GM23338 (cell line): ENCODE data around the gene TM4SF5. TPM values are rescaled to one million over a fixed set of nuclear protein-coding genes. Genes with fewer than 3 reads are reported as not detected.
"Not testable (repeated sequence)": the region's sequence is repeated elsewhere in the genome, so short reads cannot be mapped to it uniquely, and the experiment has no call there.

Experiments used
- ATAC-seq: fragments of 200-7000 bp; cut with Tn5 transposase; 3 replicates; pipeline ENCODE4 v1.9.1; 2020
- DNase-seq: peaks from one replicate; pipeline ENCODE4 v3.0.0-alpha.2; 2015; ENCODE audit warnings: low spot score
- H2AFZ ChIP-seq: fragments of 200-600 bp; sonication (generic); 2 replicates; pipeline ENCODE4 v1.8.0; 2016; ENCODE audit warnings: antibody characterized with exemption, mild to moderate bottlenecking, moderate library complexity
- H3F3A ChIP-seq: fragments of 200-600 bp; sonication (generic); replicated peaks from 2 replicates; pipeline ENCODE4 v1.8.0; 2017; ENCODE audit warnings: antibody characterized with exemption, mixed run types, low read depth
- H3K27ac ChIP-seq: fragments of 200-600 bp; sonication (generic); 2 replicates; pipeline ENCODE4 v1.6.1; 2016; ENCODE audit warnings: low read depth
- H3K27me3 ChIP-seq: fragments of 200-600 bp; sonication (generic); 2 replicates; pipeline ENCODE4 v1.8.0; 2016; ENCODE audit warnings: mild to moderate bottlenecking, mixed run types, moderate library complexity; ENCODE audit not compliant: insufficient read depth
- H3K36me3 ChIP-seq: fragments of 200-600 bp; sonication (generic); 2 replicates; pipeline ENCODE4 v1.8.0; 2016; ENCODE audit warnings: mild to moderate bottlenecking; ENCODE audit not compliant: insufficient read depth
- H3K4me1 ChIP-seq: fragments of 200-600 bp; sonication (generic); 2 replicates; pipeline ENCODE4 v1.8.0; 2016; ENCODE audit warnings: mild to moderate bottlenecking, moderate library complexity; ENCODE audit not compliant: insufficient read depth
- H3K4me2 ChIP-seq: fragments of 200-600 bp; sonication (generic); 2 replicates; pipeline ENCODE4 v1.7.1; 2017; ENCODE audit warnings: mixed run types
- H3K4me3 ChIP-seq: fragments of 200-600 bp; sonication (generic); 2 replicates; pipeline ENCODE4 v1.6.1; 2016; ENCODE audit warnings: mixed run types
- H3K79me2 ChIP-seq: fragments of 200-600 bp; sonication (generic); replicated peaks from 2 replicates; pipeline ENCODE4 v1.8.0; 2017; ENCODE audit warnings: mild to moderate bottlenecking; ENCODE audit not compliant: insufficient read depth
- H3K9me2 ChIP-seq: fragments of 200-600 bp; sonication (generic); 2 replicates; pipeline ENCODE4 v1.8.0; 2017; ENCODE audit not compliant: insufficient read depth
- H4K20me1 ChIP-seq: fragments of 200-600 bp; sonication (generic); replicated peaks from 2 replicates; pipeline ENCODE4 v1.8.0; 2017; ENCODE audit warnings: mild to moderate bottlenecking; ENCODE audit not compliant: insufficient read depth
- H3K27ac Mint-ChIP-seq: 2 replicates; pipeline ENCODE4 v1.8.0; 2020; ENCODE audit warnings: inconsistent platforms, mild to moderate bottlenecking, moderate library complexity, mixed read lengths
- H3K27me3 Mint-ChIP-seq: 3 replicates; pipeline ENCODE4 v1.8.0; 2022; ENCODE audit warnings: low read depth, mild to moderate bottlenecking, moderate library complexity, mixed read lengths, inconsistent platforms; ENCODE audit not compliant: insufficient read depth, poor library complexity
- H3K36me3 Mint-ChIP-seq: 3 replicates; pipeline ENCODE4 v1.8.0; 2021; ENCODE audit warnings: low read depth, mild to moderate bottlenecking, inconsistent platforms, moderate library complexity, mixed read lengths
- H3K4me1 Mint-ChIP-seq: 3 replicates; pipeline ENCODE4 v1.8.0; 2020; ENCODE audit warnings: mild to moderate bottlenecking, inconsistent platforms, mixed read lengths
- H3K4me3 Mint-ChIP-seq: 3 replicates; pipeline ENCODE4 v1.8.0; 2021; ENCODE audit warnings: moderate library complexity, mild to moderate bottlenecking, inconsistent platforms, mixed read lengths
- H3K9me3 Mint-ChIP-seq: 3 replicates; pipeline ENCODE4 v1.8.0; 2020; ENCODE audit warnings: moderate library complexity, mild to moderate bottlenecking, inconsistent platforms, mixed read lengths
- polyA plus RNA-seq: library from polyadenylated mRNA; unstranded; fragments of >200 nt; fragmentation: Nextera tagmentation; extraction: Ambion mirVana; gene quantifications from 2 replicates; pipeline ENCODE4 v1.2.1, GENCODE V29; 2016
- total RNA-seq: library from RNA; depleted of rRNA; stranded (reverse); fragments of >200 nt; shearing (Covaris generic); gene quantifications from 2 replicates; pipeline ENCODE4 v1.2.3, GENCODE V29; 2014; rRNA removed

Gene TM4SF5
- total and polyA plus RNA-seq, 2 experiments from 2014 or later: not detected

- not testable (repeated sequence) for H3F3A ChIP-seq, H3K36me3 ChIP-seq, ATAC-seq, H3K27me3 ChIP-seq, DNase-seq, H3K9me3 Mint-ChIP-seq, H3K9me2 ChIP-seq, H4K20me1 ChIP-seq, H3K27me3 Mint-ChIP-seq, H3K36me3 Mint-ChIP-seq
- peak overlapping the region; percentile 88 for H3K4me3 Mint-ChIP-seq
- peak overlapping the region; percentile 99 for H3K4me2 ChIP-seq
- peak overlapping the region; percentile 98; the same call in 1 of the 2 replicates for H2AFZ ChIP-seq
- peaks cover 17% of the 10 kb centered on the region for H3K4me1 Mint-ChIP-seq
- H3K4me3 ChIP-seq: peak overlapping the region; percentile 88
- peak overlapping the region; percentile 94; the same call in 1 of the 2 replicates for H3K27ac ChIP-seq
- H3K4me1 ChIP-seq: peaks cover 11% of the 10 kb centered on the region
- peak overlapping the region; percentile 93 for H3K27ac Mint-ChIP-seq
- peaks cover 42% of the 10 kb centered on the region for H3K79me2 ChIP-seq
Measured at GRCh38 chr17:4832829-4833177, 61.1 kb downstream of the TM4SF5 start.

Other genes starting within 250 kb of the TM4SF5 start
- 169 and 213 TPM in 2 replicates for gene MYBBP1A, start 216.5 kb upstream of the TM4SF5 start, total RNA-seq
- 66.4 and 70.7 TPM in 2 replicates for gene MYBBP1A, start 216.5 kb upstream of the TM4SF5 start, polyA plus RNA-seq
- 0.24 TPM in 1 of 2 replicates, not detected in the other for gene GGT6, start 211.3 kb upstream of the TM4SF5 start, total RNA-seq
- 0.12 TPM in 1 of 2 replicates, not detected in the other for gene GGT6, start 211.3 kb upstream of the TM4SF5 start, polyA plus RNA-seq
- gene SMTNL2, start 187.4 kb upstream of the TM4SF5 start, total RNA-seq: 1.7 and 4.3 TPM in 2 replicates
- 1.3 and 3.1 TPM in 2 replicates for gene SMTNL2, start 187.4 kb upstream of the TM4SF5 start, polyA plus RNA-seq
- gene ALOX15, start 130.2 kb upstream of the TM4SF5 start, total RNA-seq: 1.1 and 1.4 TPM in 2 replicates
- 0.28 and 1.2 TPM in 2 replicates for gene ALOX15, start 130.2 kb upstream of the TM4SF5 start, polyA plus RNA-seq
- 91.0 and 123 TPM in 2 replicates for gene PELP1, start 67.7 kb upstream of the TM4SF5 start, total RNA-seq
- 39.4 and 41.1 TPM in 2 replicates for gene PELP1, start 67.7 kb upstream of the TM4SF5 start, polyA plus RNA-seq
- gene ARRB2, start 61.3 kb upstream of the TM4SF5 start, total RNA-seq: 23.0 and 45.0 TPM in 2 replicates
- 37.3 and 39.5 TPM in 2 replicates for gene ARRB2, start 61.3 kb upstream of the TM4SF5 start, polyA plus RNA-seq
- gene MED11, start 40.5 kb upstream of the TM4SF5 start, total RNA-seq: 15.5 and 16.7 TPM in 2 replicates
- gene MED11, start 40.5 kb upstream of the TM4SF5 start, polyA plus RNA-seq: 32.8 and 33.3 TPM in 2 replicates
- gene ZMYND15, start 32.1 kb upstream of the TM4SF5 start, total RNA-seq: 1.4 TPM in 1 of 2 replicates, not detected in the other
- gene ZMYND15, start 32.1 kb upstream of the TM4SF5 start, polyA plus RNA-seq: 0.21 and 0.32 TPM in 2 replicates
- 4.1 and 6.8 TPM in 2 replicates for gene CXCL16, start 32.0 kb upstream of the TM4SF5 start, total RNA-seq
- gene CXCL16, start 32.0 kb upstream of the TM4SF5 start, polyA plus RNA-seq: 3.7 and 4.0 TPM in 2 replicates
- gene VMO1, start 14.5 kb downstream of the TM4SF5 start, total RNA-seq: 0.38 TPM in 1 of 2 replicates, not detected in the other
- 0.40 and 0.47 TPM in 2 replicates for gene VMO1, start 14.5 kb downstream of the TM4SF5 start, polyA plus RNA-seq
- gene GLTPD2, start 17.1 kb downstream of the TM4SF5 start, total RNA-seq: 1.3 TPM in 1 of 2 replicates, not detected in the other
- gene GLTPD2, start 17.1 kb downstream of the TM4SF5 start, polyA plus RNA-seq: 0.33 and 0.47 TPM in 2 replicates
- gene PSMB6, start 24.3 kb downstream of the TM4SF5 start, total RNA-seq: 266 and 302 TPM in 2 replicates
- gene PSMB6, start 24.3 kb downstream of the TM4SF5 start, polyA plus RNA-seq: 465 and 502 TPM in 2 replicates
- gene PLD2, start 35.3 kb downstream of the TM4SF5 start, total RNA-seq: 49.9 and 55.9 TPM in 2 replicates
- 20.2 and 22.1 TPM in 2 replicates for gene PLD2, start 35.3 kb downstream of the TM4SF5 start, polyA plus RNA-seq
- gene MINK1, start 61.5 kb downstream of the TM4SF5 start, total RNA-seq: 42.1 and 54.9 TPM in 2 replicates
- 17.3 and 19.4 TPM in 2 replicates for gene MINK1, start 61.5 kb downstream of the TM4SF5 start, polyA plus RNA-seq
- gene C17orf107, start 127.7 kb downstream of the TM4SF5 start, total RNA-seq: 3.6 and 5.9 TPM in 2 replicates
- gene C17orf107, start 127.7 kb downstream of the TM4SF5 start, polyA plus RNA-seq: 0.78 and 1.9 TPM in 2 replicates
- 0.23 and 1.2 TPM in 2 replicates for gene CHRNE, start 131.2 kb downstream of the TM4SF5 start, total RNA-seq
- gene CHRNE, start 131.2 kb downstream of the TM4SF5 start, polyA plus RNA-seq: 0.24 and 0.50 TPM in 2 replicates
- not detected in 2 replicates for gene GP1BA, start 160.4 kb downstream of the TM4SF5 start, total RNA-seq
- gene GP1BA, start 160.4 kb downstream of the TM4SF5 start, polyA plus RNA-seq: 0.14 and 0.24 TPM in 2 replicates
- gene SLC25A11, start 168.2 kb downstream of the TM4SF5 start, total RNA-seq: 70.4 and 73.6 TPM in 2 replicates
- gene SLC25A11, start 168.2 kb downstream of the TM4SF5 start, polyA plus RNA-seq: 35.7 and 37.8 TPM in 2 replicates
- 84.4 and 87.0 TPM in 2 replicates for gene RNF167, start 168.4 kb downstream of the TM4SF5 start, total RNA-seq
- 60.1 and 61.2 TPM in 2 replicates for gene RNF167, start 168.4 kb downstream of the TM4SF5 start, polyA plus RNA-seq
- 1,702 and 2,002 TPM in 2 replicates for gene PFN1, start 176.6 kb downstream of the TM4SF5 start, total RNA-seq
- 3,646 and 3,709 TPM in 2 replicates for gene PFN1, start 176.6 kb downstream of the TM4SF5 start, polyA plus RNA-seq
- 8.9 and 12.1 TPM in 2 replicates for gene ENO3, start 179.2 kb downstream of the TM4SF5 start, total RNA-seq
- gene ENO3, start 179.2 kb downstream of the TM4SF5 start, polyA plus RNA-seq: 19.6 and 25.5 TPM in 2 replicates
- gene SPAG7, start 195.9 kb downstream of the TM4SF5 start, total RNA-seq: 77.9 and 85.3 TPM in 2 replicates
- gene SPAG7, start 195.9 kb downstream of the TM4SF5 start, polyA plus RNA-seq: 226 and 242 TPM in 2 replicates
- gene CAMTA2, start 215.8 kb downstream of the TM4SF5 start, total RNA-seq: 3.3 and 4.4 TPM in 2 replicates
- 8.7 and 10.1 TPM in 2 replicates for gene CAMTA2, start 215.8 kb downstream of the TM4SF5 start, polyA plus RNA-seq
- 2.1 TPM in 1 of 2 replicates, not detected in the other for gene INCA1, start 225.6 kb downstream of the TM4SF5 start, total RNA-seq
- 1.1 and 1.3 TPM in 2 replicates for gene INCA1, start 225.6 kb downstream of the TM4SF5 start, polyA plus RNA-seq
- 56.4 and 61.4 TPM in 2 replicates for gene KIF1C, start 226.1 kb downstream of the TM4SF5 start, total RNA-seq
- gene KIF1C, start 226.1 kb downstream of the TM4SF5 start, polyA plus RNA-seq: 13.5 and 16.8 TPM in 2 replicates